Measurements from ENCODE around the gene WFIKKN1.

DNA sequence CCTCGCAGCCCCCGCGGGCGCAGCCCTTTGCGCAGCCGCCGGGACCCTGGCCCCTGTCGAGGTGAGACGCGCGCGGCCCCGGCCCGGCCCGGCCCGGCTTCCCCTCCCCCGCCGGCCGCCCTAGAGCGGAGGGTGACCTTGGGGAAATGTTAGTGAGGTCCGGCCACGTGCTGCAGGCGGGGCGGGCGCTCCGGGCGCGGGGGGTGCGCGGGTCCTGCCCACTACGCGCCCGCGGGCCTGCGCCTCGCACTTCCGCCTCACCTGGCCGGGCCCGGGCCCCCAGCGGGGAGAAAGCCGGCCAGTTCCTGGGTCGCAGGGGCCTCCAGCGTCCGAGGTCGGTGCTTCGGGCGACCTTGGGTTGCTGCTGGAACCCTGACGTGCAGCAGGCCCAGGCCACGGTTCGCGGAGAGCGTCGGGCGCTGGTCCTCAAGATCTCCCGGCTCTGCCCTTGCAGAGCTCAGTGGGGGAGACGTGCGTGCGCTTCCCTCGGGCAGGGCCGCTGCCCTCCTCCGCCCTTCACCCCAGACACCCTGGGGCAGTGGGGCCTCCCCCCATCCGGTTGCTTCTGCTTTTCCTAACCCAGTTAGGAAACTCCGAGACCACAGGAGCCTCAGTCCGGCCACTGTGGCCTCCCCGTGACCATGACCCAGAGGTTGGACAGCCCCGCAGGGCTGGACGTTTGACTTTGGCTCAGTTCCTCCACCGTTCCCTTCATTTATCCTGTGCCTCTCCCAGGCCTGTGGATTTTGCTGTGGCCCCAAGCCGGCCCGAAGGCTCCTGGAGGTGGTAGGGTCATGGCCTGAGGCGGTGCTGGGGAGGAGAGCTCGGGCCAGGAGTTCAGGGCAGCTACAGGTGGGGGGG is 11.6 kb downstream of the WFIKKN1 start:
- TF ChIP-seq EZH2 (IDR thresholded peaks at IDR 0.05; ENCODE audit: insufficient read depth, low read length) = no peak
- TF ChIP-seq, protein P1, sequence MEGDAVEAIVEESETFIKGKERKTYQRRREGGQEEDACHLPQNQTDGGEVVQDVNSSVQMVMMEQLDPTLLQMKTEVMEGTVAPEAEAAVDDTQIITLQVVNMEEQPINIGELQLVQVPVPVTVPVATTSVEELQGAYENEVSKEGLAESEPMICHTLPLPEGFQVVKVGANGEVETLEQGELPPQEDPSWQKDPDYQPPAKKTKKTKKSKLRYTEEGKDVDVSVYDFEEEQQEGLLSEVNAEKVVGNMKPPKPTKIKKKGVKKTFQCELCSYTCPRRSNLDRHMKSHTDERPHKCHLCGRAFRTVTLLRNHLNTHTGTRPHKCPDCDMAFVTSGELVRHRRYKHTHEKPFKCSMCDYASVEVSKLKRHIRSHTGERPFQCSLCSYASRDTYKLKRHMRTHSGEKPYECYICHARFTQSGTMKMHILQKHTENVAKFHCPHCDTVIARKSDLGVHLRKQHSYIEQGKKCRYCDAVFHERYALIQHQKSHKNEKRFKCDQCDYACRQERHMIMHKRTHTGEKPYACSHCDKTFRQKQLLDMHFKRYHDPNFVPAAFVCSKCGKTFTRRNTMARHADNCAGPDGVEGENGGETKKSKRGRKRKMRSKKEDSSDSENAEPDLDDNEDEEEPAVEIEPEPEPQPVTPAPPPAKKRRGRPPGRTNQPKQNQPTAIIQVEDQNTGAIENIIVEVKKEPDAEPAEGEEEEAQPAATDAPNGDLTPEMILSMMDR (IDR thresholded peaks at IDR 0.05; ENCODE audit: insufficient read depth, low read depth, low read length) = no peak
